Kidney (tissue), 14 donors: ENCODE measurements around the gene GPD1. TPM values are rescaled to one million over a fixed set of nuclear protein-coding genes. Genes with fewer than 3 reads are reported as not detected.

Experiments
- DNase-seq, 5 donors: peaks; one replicate each; pipeline ENCODE4 v3.0.0-alpha.2; 2013 to 2020
- FAIRE-seq: peaks from 2 replicates; lab custom pipeline; 2012; peaks lifted over from hg19 to GRCh38; lab: Jason Lieb, UNC
- H3K27ac ChIP-seq, 2 donors: one replicate each; pipeline ENCODE4 v1.7.0; 2013; ENCODE audit warnings: low read depth in 2 of 2, low read length in 2 of 2, inconsistent platforms in 1 of 2
- H3K27me3 ChIP-seq: one replicate; pipeline ENCODE4 v1.7.1; 2013; ENCODE audit warnings: low read length, inconsistent platforms; ENCODE audit not compliant: control insufficient read depth, insufficient read depth
- H3K36me3 ChIP-seq, 3 donors: one replicate each; pipeline versions ENCODE4 v1.7.0 to v1.7.1; 2013; ENCODE audit warnings: low read length in 3 of 3, control low read depth in 1 of 3, inconsistent platforms in 1 of 3; ENCODE audit not compliant: insufficient read depth in 3 of 3, control insufficient read depth in 2 of 3
- H3K4me1 ChIP-seq, 3 donors: one replicate each; pipeline versions ENCODE4 v1.7.0 to v1.7.1; 2013; ENCODE audit warnings: low read length in 3 of 3, inconsistent platforms in 1 of 3, low read depth in 1 of 3; ENCODE audit not compliant: control insufficient read depth in 2 of 3, insufficient read depth in 2 of 3
- H3K4me3 ChIP-seq, 3 donors: one replicate each; pipeline versions ENCODE4 v1.7.0 to v1.8.1; 2013; ENCODE audit warnings: low read length in 3 of 3, control low read depth in 1 of 3, inconsistent platforms in 1 of 3
- H3K9ac ChIP-seq, 3 donors: one replicate each; pipeline versions ENCODE4 v1.7.0 to v1.7.1; 2013; ENCODE audit warnings: low read length in 3 of 3, control low read depth in 1 of 3, inconsistent platforms in 1 of 3
- H3K9me3 ChIP-seq, 3 donors: one replicate each; pipeline versions ENCODE4 v1.7.0 to v1.7.1; 2013; ENCODE audit warnings: low read length in 3 of 3, control low read depth in 1 of 3, inconsistent platforms in 1 of 3; ENCODE audit not compliant: control insufficient read depth in 2 of 3, insufficient read depth in 1 of 3
- CTCF ChIP-seq: IDR thresholded peaks from 3 replicates; pipeline ENCODE4 v1.5.1; 2012; ENCODE audit warnings: mild to moderate bottlenecking, moderate library complexity, borderline replicate concordance; ENCODE audit not compliant: insufficient read depth; ENCODE audit errors: extremely low read depth
- intact Hi-C: fragments of 100-400 bp; cut with DNase I; formaldehyde crosslinking; loops from one replicate; pipeline ENCODE4 v1.11.1; 2022
- polyA plus RNA-seq: library from polyadenylated mRNA; stranded (reverse); fragments of 350-450 nt; fragmentation: Illumina TruSeq; extraction: RNeasy Lipid Tissue Mini Kit (QIAGEN cat#74804); gene quantifications from one replicate; pipeline ENCODE4 v1.2.3, GENCODE V29; 2014; ENCODE audit warnings: low read depth, low replicate concordance; ENCODE audit not compliant: insufficient read depth
- total RNA-seq: library from RNA; stranded (reverse); fragmentation: NEBNext Ultra II Directional; extraction: Animal tissue kit (Norgen Biotek cat#: 25700); gene quantifications from one replicate; pipeline ENCODE4 v1.2.1, GENCODE V29; 2021
- donor health status: control.
- donor health status: control.
- donor health status: control.
- donor health status: control.
- donor health status: control.
- donor health status: DM: yes; HTN: yes; CAD: no.
- donor health status: Normal renal cell carcinoma (clear cell type).

Gene GPD1
- total and polyA plus RNA-seq, 2 donors from 2014 or later, result 15.1 to 139 TPM

- Histone ChIP-seq H3K36me3 (peaks cover 0 to 6% (median 0%) of the 10 kb centered on the region in 3 donors), H3K4me3 (peak overlapping the region in 2 of 3 donors; percentile 59 to 71), H3K27ac (peak overlapping the region in 1 of 2 donors; percentile 77), H3K4me1 (peaks cover 0 to 36% (median 33%) of the 10 kb centered on the region in 3 donors), H3K9ac (no peak overlapping the region), H3K27me3 (no peaks in the 10 kb centered on the region), H3K9me3 (no peaks in the 10 kb centered on the region)
- intact Hi-C loops, result no loop called here
- DNase-seq (no peak), FAIRE-seq (no peak)
- TF ChIP-seq CTCF, result no peak
These were observed 2.2 kb downstream of the GPD1 start for GRCh38 chr12:50105913-50106450.

- Histone ChIP-seq H3K36me3 (peaks cover 0 to 6% (median 0%) of the 10 kb centered on the region in 3 donors), H3K9ac (no peak overlapping the region), H3K27ac (no peak overlapping the region), H3K27me3 (no peaks in the 10 kb centered on the region), H3K4me1 (peaks cover 0 to 41% (median 32%) of the 10 kb centered on the region in 3 donors), H3K9me3 (no peaks in the 10 kb centered on the region), H3K4me3 (peak overlapping the region in 1 of 3 donors; percentile 30)
- intact Hi-C loops, result no loop called here
- no peak for FAIRE-seq
- DNase-seq, result no peak
- no peak for TF ChIP-seq CTCF
These were observed 3.1 kb downstream of the GPD1 start for GRCh38 chr12:50106907-50107306.

- intact Hi-C loops, result no loop called here
- no peaks in the 10 kb centered on the region for H3K9me3 ChIP-seq
- FAIRE-seq (no peak), DNase-seq (peak in 1 of 5 donors; percentile 34)
- H3K9ac ChIP-seq, result no peak overlapping the region
- H3K4me1 ChIP-seq, result peaks cover 0 to 41% (median 31%) of the 10 kb centered on the region in 3 donors
- TF ChIP-seq CTCF, result no peak
- H3K36me3 ChIP-seq, result peaks cover 0 to 6% (median 0%) of the 10 kb centered on the region in 3 donors
- H3K4me3 ChIP-seq, result peak overlapping the region in 1 of 3 donors; percentile 7
- H3K27me3 ChIP-seq, result no peaks in the 10 kb centered on the region
- no peak overlapping the region for H3K27ac ChIP-seq
These were observed 3.8 kb downstream of the GPD1 start for GRCh38 chr12:50107416-50108268.
